HFFc6 (cell line): Measurements from ENCODE around the gene BCAS3. TPM values are rescaled to one million over a fixed set of nuclear protein-coding genes. Genes with fewer than 3 reads are reported as not detected.
"Not testable (repeated sequence)": the region's sequence is repeated elsewhere in the genome, so short reads cannot be mapped to it uniquely, and the experiment has no call there.

Experiments
- DNase-seq: peaks from one replicate; pipeline ENCODE4 v3.0.0-alpha.2; 2018
- H3K27ac Mint-ChIP-seq: 2 replicates; pipeline ENCODE4 v1.8.0; 2020; ENCODE audit warnings: mild to moderate bottlenecking, mixed read lengths
- H3K27me3 Mint-ChIP-seq: 2 replicates; pipeline ENCODE4 v1.8.0; 2021; ENCODE audit warnings: mild to moderate bottlenecking, moderate library complexity, mixed read lengths; ENCODE audit not compliant: insufficient read depth
- H3K36me3 Mint-ChIP-seq: 2 replicates; pipeline ENCODE4 v1.8.0; 2021; ENCODE audit warnings: low read depth, mixed read lengths
- H3K4me1 Mint-ChIP-seq: 2 replicates; pipeline ENCODE4 v1.8.0; 2020; ENCODE audit warnings: low read depth, mixed read lengths
- H3K4me3 Mint-ChIP-seq: 2 replicates; pipeline ENCODE4 v1.8.0; 2020; ENCODE audit warnings: mild to moderate bottlenecking, moderate library complexity, mixed read lengths
- H3K9me3 Mint-ChIP-seq: 2 replicates; pipeline ENCODE4 v1.8.0; 2020; ENCODE audit warnings: mild to moderate bottlenecking, mixed read lengths
- total RNA-seq, 6 experiments: library from RNA; stranded (reverse); fragmentation: NEBNext Ultra II Directional; extraction: Animal tissue kit (Norgen Biotek cat#: 25700); gene quantifications; 2 replicates in 1 of 6; 3 replicates in 5 of 6; pipeline ENCODE4 v1.2.3, GENCODE V29; 2021
- TF ChIP-seq, protein P1 (sequence below): fragments of 200-600 bp; sonication (generic); IDR thresholded peaks from 2 replicates; pipeline ENCODE4 v1.5.0; 2021; ENCODE audit warnings: antibody characterized with exemption, mild to moderate bottlenecking

The BCAS3 gene
- total RNA-seq, 6 experiments from 2014 or later: 9.8 to 13.8 (median 12.0) TPM

DNA sequence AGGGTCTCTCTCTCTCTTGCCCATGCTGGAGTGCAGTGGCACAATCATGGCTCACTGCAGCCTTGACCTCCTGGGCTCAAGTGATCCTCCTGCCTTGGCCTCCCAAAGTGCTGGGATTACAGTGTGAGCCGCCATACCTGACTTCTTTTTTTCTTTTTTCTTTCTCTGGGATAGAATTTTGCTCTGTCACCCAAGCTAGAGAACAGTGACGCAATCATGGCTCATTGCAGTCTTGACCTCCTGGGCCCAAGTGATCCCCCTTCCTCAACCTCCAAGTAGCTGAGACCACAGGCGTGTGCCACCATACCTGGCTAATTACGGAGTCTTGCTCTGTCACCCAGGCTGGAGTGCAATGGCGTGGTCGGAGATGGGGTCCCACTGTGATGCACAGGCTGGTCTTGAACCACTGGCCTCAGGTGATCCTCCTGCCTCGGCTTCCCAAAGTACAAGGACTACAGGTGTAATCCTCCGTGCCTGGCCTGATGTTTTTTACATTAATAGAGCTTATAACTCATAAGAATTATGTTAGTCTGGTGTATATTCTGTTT is 76.5 kb downstream of the BCAS3 start:
- TF ChIP-seq, protein P1, sequence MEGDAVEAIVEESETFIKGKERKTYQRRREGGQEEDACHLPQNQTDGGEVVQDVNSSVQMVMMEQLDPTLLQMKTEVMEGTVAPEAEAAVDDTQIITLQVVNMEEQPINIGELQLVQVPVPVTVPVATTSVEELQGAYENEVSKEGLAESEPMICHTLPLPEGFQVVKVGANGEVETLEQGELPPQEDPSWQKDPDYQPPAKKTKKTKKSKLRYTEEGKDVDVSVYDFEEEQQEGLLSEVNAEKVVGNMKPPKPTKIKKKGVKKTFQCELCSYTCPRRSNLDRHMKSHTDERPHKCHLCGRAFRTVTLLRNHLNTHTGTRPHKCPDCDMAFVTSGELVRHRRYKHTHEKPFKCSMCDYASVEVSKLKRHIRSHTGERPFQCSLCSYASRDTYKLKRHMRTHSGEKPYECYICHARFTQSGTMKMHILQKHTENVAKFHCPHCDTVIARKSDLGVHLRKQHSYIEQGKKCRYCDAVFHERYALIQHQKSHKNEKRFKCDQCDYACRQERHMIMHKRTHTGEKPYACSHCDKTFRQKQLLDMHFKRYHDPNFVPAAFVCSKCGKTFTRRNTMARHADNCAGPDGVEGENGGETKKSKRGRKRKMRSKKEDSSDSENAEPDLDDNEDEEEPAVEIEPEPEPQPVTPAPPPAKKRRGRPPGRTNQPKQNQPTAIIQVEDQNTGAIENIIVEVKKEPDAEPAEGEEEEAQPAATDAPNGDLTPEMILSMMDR: no peak
- Mint-ChIP-seq H3K4me3 (no peak overlapping the region), H3K36me3 (peaks cover 10% of the 10 kb centered on the region), H3K9me3 (peaks cover 9% of the 10 kb centered on the region), H3K27ac (no peak overlapping the region), H3K4me1 (no peaks in the 10 kb centered on the region), H3K27me3 (no peaks in the 10 kb centered on the region; the same call in 1 of the 2 replicates)
- DNase-seq: no peak

DNA sequence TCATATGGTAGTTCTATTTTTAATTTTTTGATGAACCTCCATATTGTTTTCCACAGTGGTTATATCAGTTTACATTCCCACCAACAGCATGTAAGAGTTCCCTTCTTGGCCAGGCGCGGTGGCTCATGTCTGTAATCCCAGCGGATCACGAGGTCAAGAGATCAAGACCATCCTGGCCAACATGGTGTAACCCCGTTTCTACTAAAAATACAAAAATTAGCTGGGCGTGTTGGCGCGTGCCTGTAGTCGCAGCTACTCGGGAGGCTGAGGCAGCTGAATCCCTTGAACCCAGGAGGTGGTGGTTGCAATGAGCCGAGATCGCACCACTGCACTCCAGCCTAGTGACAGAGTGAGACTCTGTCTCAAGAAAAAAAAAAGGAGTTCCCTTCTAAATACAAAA is 79.1 kb downstream of the BCAS3 start:
- H3K27me3 Mint-ChIP-seq, DNase-seq, H3K4me1 Mint-ChIP-seq, H3K4me3 Mint-ChIP-seq, H3K36me3 Mint-ChIP-seq, H3K27ac Mint-ChIP-seq, H3K9me3 Mint-ChIP-seq: not testable (repeated sequence)

DNA sequence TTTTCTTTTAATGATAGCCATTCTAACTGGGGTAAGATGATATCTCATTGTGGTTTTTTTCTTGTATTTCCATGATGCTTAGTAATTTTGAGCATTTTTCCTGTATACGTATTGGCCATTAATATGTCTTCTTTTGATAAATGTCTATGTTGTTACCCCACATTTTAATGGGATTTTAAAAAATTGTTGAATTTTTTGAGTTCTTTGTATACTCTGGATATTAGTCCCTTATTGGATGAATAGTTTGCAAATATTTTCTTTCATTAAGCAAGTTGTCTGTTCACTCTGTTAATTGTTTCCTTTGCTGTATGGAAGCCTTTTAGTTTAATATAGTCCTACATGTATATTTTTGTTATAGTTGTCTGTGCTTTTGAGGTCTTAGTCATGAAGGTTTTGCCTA is 79.8 kb downstream of the BCAS3 start:
- H3K27ac Mint-ChIP-seq: no peak overlapping the region
- peaks cover 7% of the 10 kb centered on the region; the same call in 1 of the 2 replicates for H3K36me3 Mint-ChIP-seq

DNA sequence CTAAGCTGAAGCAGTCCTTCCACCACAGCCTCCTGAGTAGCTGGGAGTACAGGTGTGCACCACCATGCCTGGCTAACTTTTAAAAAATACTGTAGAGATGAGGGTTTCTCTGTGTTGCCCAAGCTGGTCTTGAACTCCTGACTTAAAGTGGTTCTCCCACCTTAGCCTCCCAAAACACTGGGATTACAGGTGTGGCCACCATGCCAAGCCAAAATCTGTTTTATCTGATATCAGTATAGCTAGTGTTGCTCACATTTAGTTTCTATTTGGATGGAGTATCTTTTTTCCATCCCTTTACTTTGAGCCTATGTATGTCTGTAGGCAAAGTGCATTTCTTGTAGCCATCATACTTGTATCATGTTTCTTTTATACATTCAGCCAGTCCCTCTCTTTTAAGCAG is 82.1 kb downstream of the BCAS3 start:
- Mint-ChIP-seq H3K36me3 (peaks cover 7% of the 10 kb centered on the region; the same call in 1 of the 2 replicates), H3K27ac (no peak overlapping the region), H3K27me3 (peaks cover 3% of the 10 kb centered on the region), H3K9me3 (peaks cover 4% of the 10 kb centered on the region; the same call in 1 of the 2 replicates), H3K4me3 (no peak overlapping the region), H3K4me1 (no peaks in the 10 kb centered on the region)
- DNase-seq: no peak
- TF ChIP-seq, protein P1: no peak

More for the DNA sequence above, 79.8 kb downstream of the BCAS3 start:
- H3K9me3 Mint-ChIP-seq: peaks cover 4% of the 10 kb centered on the region; the same call in 1 of the 2 replicates
- DNase-seq: no peak
- no peaks in the 10 kb centered on the region for H3K4me1 Mint-ChIP-seq
- H3K4me3 Mint-ChIP-seq: no peak overlapping the region
- no peaks in the 10 kb centered on the region; the same call in 1 of the 2 replicates for H3K27me3 Mint-ChIP-seq
- TF ChIP-seq, protein P1: no peak

DNA sequence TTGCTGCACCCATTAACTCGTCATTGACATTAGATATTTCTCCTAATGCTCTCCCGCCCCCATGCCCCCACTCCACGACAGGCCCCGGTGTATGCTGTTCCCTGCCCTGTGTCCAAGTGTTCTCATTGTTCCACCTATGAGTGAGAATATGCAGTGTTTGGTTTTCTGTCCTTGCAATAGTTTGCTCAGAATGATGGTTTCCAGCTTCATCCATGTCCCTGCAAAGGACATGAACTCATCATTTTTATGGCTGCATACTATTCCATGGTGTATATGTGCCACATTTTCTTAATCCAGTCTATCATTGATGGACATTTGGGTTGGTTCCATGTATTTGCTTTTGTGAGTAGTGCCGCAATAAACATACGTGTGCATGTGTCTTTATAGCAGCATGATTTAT is 83.7 kb downstream of the BCAS3 start:
- not testable (repeated sequence) for H3K4me1 Mint-ChIP-seq, DNase-seq, H3K36me3 Mint-ChIP-seq, H3K4me3 Mint-ChIP-seq, H3K9me3 Mint-ChIP-seq, H3K27ac Mint-ChIP-seq, H3K27me3 Mint-ChIP-seq

DNA sequence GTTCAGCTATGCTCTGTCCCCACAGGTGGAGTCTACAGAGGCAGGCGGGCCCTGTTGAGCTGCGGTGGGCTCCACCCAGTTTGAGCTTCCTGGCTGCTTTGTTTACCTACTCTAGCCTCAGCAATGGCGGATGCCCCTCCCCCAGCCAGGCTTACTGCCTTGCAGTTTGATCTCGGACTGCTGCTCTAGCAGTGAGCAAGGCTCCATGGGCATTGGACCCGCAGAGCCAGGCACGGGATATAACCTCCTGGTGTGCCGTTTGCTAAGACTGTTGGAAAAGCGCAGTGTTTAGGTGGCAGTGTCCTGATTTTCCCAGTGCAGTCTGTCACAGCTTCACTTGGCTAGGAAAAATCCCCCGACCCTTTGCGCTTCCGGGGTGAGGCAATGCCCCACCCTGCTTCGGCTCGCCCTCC is 89.1 kb downstream of the BCAS3 start:
- TF ChIP-seq, protein P1: no peak
- no peak for DNase-seq
- H3K36me3 Mint-ChIP-seq: no peaks in the 10 kb centered on the region
- no peaks in the 10 kb centered on the region for H3K9me3 Mint-ChIP-seq
- peaks cover 5% of the 10 kb centered on the region; the same call in 1 of the 2 replicates for H3K27me3 Mint-ChIP-seq
- no peaks in the 10 kb centered on the region for H3K4me1 Mint-ChIP-seq
- H3K27ac Mint-ChIP-seq: no peak overlapping the region
- no peak overlapping the region for H3K4me3 Mint-ChIP-seq
